8988T (cell line): ENCODE results near the gene ADGRE2.
"Not testable (repeated sequence)": the region's sequence is repeated elsewhere in the genome, so short reads cannot be mapped to it uniquely, and the experiment has no call there.

Experiments used
- DNase-seq: peaks from one replicate; pipeline ENCODE4 v3.0.0; 2011

Gene ADGRE2

GRCh38 chr19:14777645-14778044, 715 bp downstream of the ADGRE2 start:
- not testable (repeated sequence) for DNase-seq

DNA sequence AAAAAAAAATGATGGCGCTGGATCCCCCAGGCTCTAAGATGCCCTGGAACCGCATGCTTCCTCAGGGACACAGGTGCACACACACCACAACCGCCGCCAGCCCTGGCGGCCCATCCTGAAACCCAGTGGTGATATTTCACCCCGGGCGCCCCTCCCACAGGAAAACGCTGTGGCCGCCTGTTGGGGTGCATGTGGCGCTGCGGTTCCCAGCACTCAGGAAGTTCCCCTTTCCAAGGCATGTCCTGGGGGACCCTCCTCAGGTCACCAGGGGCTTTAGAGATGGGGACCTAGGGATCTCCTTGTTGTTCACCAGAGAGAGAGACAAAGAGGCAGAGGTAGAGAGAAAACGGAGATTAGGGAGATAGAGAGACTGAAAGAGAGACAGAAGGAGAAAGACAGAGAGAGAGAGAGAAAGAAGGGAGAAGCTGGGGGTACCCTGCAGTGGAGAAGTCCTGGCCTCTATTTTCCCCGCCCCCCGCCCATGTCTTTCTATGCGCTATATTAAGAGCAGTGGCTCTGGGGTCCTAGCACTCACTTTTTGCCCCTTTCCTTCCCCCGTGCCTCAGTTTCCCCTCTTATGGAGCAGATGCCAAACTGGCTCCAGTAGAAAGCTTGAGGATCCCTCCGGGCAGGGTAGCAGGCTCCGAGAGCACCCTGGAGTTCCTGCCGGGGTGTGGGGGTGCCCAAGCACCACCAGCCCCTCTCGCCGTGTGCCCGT, 2.3 kb downstream of the ADGRE2 start:
- no peak for DNase-seq

DNA sequence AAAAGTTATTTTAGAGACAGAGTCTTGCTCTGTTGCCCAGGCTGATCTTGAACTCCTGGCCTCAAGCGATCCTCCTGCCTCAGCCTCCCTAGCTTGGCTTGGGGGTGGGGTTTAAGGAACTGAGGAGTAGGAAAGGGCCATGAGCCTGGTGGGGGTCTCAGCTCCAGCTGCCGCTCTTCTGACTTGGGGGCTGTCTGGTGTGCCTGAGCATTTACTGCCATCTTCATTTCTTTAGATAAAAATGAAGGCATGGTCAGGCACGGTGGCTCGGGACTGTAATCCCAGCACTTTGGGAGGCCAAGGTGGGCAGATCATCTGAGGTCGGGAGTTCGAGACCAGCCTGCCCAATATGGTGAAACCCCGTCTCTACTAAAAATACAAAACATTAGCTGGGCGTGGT, 3.0 kb downstream of the ADGRE2 start:
- DNase-seq, result not testable (repeated sequence)

- DNase-seq, result no peak
Observed at GRCh38 chr19:14774373-14774772, 4.0 kb downstream of the ADGRE2 start.

DNA sequence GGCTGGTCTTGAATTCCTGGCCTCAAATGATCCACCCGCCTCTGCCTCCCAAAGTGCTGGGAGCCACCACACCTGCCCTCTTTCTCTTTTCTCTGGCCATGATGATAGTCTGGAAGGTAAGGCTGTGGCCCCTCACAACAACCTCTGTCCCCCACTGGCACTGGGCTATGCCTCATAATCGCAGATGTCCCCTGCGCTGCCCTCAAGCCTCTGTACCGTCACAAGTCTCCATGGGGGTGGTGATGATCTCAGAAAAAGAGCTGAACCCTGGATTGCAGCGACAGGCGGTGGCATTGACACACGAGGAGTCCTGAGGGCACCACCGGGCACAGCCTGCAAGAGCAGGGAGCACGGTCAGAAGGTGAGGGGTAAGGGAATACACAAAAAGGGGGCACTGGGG, 4.6 kb downstream of the ADGRE2 start:
- DNase-seq, result not testable (repeated sequence)

DNA sequence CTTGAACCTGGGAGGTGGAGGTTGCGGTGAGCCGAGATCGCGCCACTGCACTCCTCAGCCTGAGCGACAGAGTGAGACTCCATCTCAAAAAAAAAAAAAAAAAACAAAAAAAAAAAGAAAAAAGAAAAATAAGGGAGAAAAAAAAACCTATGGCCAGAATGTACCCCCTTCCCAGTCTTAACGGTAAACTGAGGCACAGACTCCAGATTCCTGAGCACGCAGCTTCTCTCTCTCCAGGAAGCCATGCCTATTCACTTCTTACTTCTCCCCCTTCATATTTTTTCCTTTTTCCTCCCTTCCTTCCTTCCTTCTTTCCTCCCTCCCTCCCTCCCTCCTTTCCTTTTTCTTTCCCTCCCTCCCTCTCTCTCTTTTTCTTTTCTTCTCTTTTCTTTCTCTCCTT, 5.4 kb downstream of the ADGRE2 start:
- no peak for DNase-seq

DNA sequence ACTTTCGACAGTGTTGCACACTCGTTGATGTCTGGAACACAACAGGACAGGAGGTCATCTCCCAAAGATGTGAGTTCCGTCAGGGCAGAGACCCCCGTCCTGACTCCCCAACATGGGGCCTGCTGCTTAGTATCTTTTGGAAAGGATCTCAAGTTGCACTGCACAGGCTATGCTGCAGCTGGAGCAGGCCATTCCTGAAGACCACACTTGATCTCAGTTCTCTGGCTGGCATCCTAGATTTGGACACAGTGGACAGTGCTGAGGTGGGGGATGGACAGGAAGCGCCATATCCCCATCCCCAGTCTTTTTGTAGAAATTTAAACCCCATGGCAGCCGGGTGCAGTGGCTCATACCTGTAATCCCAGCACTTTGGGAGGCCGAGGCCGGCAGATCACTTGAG, 5.9 kb downstream of the ADGRE2 start:
- DNase-seq, result no peak

- DNase-seq, result no peak
Observed at GRCh38 chr19:14770944-14771839, 7.2 kb downstream of the ADGRE2 start.

DNA sequence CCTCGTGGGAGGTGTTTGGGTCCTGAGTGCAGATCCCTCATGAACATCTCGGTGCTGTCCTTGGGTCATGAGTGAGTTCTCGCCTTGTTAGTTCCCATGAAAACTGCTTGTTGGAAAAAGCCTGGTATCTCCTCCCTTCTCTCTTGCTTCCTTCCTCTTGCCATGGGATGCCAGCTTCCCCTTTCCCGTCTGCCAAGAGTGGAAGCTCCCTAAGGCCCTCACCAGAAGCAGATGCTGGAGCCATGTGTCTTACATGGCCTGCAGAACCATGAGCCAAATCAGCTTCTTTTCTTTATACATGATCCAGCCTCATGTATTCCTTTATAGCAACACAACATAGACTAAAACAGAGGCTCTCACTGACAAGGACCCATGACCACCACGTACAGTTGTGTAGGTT, 8.2 kb downstream of the ADGRE2 start:
- DNase-seq, result no peak

DNA sequence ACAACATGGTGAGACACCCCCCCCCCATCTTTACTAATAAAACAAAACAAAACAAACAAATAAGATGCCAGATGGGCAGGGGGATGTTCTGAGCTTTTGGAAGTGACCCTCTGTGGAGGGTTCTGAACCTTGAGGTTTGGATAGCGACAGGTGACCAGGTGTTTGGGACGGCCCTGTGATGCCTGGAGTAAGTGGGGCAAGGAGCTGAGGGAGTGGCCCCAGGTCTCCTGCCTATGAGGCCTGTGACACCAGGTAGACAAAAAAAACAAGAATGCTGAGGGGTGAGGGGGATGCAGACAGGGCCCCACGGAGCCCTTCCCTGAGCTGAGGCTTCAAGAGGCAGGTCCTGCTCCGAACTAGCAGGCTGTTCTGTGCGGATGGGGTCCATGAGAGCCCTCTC, 9.2 kb downstream of the ADGRE2 start:
- no peak for DNase-seq

- no peak for DNase-seq
Observed at GRCh38 chr19:14768001-14768400, 10.4 kb downstream of the ADGRE2 start.

- no peak for DNase-seq
Observed at GRCh38 chr19:14767466-14767971, 10.8 kb downstream of the ADGRE2 start.

DNA sequence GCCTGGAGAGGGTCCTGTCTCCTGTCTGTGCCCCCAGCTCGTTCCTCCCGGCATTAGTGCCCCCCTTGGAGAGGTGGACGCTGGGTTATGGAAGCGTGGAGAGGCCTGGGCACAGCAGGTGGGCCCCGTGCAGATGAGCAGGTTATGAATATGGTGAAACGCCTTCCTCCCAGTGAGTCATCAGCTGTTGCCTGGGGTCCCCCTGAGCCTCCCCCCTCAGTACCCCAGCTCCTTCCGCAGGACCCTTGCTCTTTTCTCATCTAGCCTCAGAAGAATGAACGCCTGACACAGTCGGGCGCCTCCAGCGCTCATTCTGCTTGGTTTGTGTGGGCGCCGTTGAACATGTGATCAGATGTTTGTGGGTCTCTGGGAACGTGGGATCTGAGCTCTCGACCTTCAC, 12.5 kb downstream of the ADGRE2 start:
- DNase-seq, result not testable (repeated sequence)

DNA sequence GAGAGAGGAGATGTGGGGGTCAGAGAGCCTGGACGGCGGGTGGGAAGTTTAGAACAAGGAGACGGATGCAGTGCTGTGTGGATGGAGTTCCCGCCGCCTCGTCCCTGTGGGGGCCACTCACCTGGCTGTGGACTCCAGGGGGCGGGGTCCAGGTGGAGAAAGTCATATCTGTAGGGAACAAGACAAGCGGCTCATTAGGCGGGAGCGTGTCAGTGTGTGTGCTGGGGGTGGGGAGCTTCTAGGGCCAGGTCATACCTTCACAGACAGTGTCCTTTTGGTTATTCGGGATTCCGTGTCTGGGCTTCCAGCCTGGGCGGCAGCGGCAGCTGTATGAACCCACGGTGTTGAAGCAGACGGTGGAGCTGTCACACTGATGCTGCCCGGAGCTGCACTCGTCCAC, 13.0 kb downstream of the ADGRE2 start:
- not testable (repeated sequence) for DNase-seq

DNA sequence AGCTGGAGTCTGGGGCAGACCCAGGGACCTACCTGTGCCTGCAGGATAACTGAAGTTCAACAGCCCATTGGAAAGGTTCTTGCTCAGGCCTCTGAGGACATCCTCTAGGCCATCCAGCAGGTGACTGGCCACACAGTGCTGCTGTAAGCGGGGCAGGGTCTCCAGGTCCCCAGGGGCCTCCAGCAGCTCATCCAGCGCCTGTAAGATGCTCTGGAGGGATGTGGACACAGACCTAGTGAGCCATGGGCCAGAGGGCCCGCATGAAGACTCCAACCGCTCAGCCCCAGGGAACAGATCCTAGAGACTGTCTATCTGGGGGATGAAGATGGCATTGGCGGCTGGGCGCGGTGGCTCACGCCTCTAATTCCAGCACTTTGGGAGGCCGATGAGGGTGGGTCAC, 14.0 kb downstream of the ADGRE2 start:
- no peak for DNase-seq

GRCh38 chr19:14763497-14764145, 14.7 kb downstream of the ADGRE2 start:
- DNase-seq, result no peak

DNA sequence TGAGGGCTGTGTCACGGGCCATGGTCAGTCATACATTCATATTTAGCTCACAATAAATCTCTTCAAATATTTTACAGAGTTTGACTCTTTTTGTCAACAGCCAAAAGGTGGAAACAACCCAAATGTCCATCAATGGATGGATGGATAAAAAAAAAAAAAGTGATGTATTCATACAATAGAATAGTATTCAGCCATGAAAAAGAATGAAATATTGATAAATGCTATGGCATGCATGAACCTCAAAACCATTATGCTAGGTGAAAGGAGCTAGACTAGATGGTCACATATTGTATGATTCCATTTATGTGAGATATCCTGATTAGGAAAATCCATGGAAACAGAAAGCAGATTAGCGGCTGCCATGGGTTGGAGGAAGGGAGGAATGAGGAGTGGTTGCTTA, 16.2 kb downstream of the ADGRE2 start:
- no peak for DNase-seq

- no peak for DNase-seq
Observed at GRCh38 chr19:14761607-14762006, 16.8 kb downstream of the ADGRE2 start.

GRCh38 chr19:14758816-14759215, 19.5 kb downstream of the ADGRE2 start:
- DNase-seq, result no peak

DNA sequence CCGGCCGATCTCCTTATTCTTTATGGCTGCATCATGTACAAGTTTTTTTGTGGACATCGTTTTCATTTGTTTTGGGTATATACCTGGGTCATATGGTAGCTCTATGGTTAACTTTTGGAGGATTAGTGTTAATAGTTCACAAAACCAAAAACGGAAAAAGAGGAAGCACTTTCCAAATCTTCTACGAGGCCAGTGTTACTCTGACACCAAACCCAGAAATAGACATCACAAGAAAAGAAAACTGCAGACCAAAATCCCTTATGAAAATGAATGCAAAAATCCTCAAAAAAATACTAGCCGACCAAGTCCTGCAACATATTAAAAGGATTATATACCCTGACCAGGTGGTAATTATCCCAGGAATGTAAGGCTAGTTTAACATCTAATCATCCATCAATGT, 29.8 kb downstream of the ADGRE2 start:
- DNase-seq, result no peak

DNA sequence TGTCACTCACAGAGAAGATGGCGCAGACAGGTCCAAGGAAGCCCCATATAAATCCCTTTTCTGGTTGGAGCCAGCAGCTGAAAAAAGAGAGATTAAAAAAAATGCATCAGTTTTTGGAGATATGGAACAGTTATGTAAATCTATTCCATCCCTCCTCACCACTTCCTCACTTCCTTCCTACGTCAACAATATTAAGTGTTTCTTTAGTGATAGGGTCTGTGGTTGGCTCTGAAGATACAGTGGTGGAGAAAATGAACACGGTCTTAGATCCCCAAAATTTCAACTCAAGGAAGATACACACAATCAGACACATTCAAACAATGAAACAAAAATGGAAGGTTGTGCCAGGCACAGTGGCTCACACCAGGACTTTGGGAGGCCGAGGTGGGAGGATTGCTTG, 31.5 kb downstream of the ADGRE2 start:
- DNase-seq, result no peak

GRCh38 chr19:14735915-14736314, 42.4 kb downstream of the ADGRE2 start:
- DNase-seq, result no peak

DNA sequence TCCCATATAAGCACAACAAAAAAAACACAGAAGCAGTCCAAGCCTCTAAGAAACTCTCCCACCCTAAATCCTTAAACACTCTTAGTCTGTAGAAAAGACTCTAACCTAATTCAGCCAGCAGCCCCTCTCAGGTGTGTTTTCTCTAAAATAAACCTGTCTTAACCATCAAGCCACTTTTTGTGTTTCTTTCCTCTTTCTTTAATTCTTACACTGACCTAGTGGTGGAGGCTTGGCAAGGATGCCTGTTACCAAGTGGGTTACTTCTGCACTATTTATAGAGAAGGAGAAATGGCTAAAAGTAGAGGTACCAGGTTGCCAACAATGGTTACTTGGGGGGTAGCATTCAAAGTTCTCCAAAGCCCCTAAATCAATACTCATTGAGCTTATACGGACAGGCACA, 44.8 kb downstream of the ADGRE2 start:
- DNase-seq, result no peak

GRCh38 chr19:14732510-14732909, 45.9 kb downstream of the ADGRE2 start:
- no peak for DNase-seq
